ENCODE measurements around the gene IL1R2.

The IL1R2 gene

DNA sequence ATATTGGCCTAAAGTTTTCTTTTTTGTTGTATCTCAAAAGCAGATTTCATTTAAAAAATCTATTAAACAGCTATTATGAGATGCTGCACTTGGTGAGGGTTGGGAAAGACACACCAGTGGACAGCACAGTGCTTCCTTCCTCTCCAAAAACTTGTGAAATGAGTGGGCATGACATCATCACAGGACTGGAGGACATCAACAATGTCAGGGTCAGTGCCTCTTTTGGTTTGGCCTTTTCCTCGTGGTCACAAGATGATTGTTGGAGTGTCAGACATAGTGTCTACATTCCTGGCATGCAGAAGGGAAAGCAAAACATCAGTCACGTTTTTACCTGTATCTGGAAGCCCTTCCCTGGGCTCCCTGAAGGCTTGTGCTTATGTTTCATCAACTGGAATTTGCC is 49.6 kb downstream of the IL1R2 start:
- TF ChIP-seq, protein P1, sequence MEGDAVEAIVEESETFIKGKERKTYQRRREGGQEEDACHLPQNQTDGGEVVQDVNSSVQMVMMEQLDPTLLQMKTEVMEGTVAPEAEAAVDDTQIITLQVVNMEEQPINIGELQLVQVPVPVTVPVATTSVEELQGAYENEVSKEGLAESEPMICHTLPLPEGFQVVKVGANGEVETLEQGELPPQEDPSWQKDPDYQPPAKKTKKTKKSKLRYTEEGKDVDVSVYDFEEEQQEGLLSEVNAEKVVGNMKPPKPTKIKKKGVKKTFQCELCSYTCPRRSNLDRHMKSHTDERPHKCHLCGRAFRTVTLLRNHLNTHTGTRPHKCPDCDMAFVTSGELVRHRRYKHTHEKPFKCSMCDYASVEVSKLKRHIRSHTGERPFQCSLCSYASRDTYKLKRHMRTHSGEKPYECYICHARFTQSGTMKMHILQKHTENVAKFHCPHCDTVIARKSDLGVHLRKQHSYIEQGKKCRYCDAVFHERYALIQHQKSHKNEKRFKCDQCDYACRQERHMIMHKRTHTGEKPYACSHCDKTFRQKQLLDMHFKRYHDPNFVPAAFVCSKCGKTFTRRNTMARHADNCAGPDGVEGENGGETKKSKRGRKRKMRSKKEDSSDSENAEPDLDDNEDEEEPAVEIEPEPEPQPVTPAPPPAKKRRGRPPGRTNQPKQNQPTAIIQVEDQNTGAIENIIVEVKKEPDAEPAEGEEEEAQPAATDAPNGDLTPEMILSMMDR (IDR thresholded peaks at IDR 0.05; ENCODE audit: low read depth, low read length) = no peak
- DNase-seq (ENCODE audit: extremely low read depth, low read depth) = no peak

DNA sequence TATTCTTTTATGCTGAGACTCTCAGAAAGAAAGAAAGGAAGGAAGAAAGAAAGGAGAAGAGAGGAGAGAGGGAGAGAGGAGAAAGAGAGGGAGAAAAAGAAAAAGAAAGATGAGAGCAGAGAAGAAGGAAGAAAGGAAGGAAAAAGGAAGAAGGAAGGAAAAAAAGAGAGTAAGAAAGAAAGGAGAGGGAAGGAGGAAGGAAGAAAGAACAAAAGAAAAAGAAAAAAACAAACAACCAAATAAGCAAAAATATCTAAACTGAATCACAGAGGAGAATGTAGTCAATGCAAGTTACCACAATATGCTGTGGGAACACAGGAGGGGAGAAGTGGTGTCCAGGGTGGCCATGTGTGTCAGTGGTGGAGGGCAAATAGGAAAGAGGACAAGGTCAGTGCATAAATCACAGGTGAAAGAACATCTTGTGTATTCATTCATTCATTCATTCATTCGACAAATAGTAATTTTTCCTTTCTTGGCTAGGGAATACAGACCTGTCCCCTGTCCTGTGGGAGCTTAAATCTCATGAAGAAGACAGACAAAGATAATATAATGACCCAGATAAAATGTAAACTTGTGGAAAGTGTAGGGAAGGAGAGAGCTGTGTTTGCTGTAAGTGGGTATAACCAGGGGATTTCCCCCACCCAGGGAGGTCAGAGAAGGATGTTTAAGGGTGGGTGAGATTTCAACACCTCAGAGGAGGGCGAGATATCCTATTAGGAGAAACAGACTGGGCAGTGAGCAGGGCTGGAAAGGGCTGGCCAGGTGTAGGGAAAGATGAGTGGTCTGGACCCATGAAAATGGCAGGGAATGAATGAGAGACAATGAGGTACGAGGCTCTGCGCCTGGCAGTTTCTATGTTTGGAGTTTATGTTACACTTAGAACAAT is 50.7 kb downstream of the IL1R2 start:
- no peak for DNase-seq (ENCODE audit: extremely low read depth, low read depth)
- TF ChIP-seq, protein P1 (IDR thresholded peaks at IDR 0.05; ENCODE audit: low read depth, low read length) = no peak

- DNase-seq (ENCODE audit: extremely low read depth, low read depth) = no peak
- TF ChIP-seq, protein P1 (IDR thresholded peaks at IDR 0.05; ENCODE audit: low read depth, low read length) = no peak
Observed at GRCh38 chr2:102043560-102043959, 51.8 kb downstream of the IL1R2 start.

DNA sequence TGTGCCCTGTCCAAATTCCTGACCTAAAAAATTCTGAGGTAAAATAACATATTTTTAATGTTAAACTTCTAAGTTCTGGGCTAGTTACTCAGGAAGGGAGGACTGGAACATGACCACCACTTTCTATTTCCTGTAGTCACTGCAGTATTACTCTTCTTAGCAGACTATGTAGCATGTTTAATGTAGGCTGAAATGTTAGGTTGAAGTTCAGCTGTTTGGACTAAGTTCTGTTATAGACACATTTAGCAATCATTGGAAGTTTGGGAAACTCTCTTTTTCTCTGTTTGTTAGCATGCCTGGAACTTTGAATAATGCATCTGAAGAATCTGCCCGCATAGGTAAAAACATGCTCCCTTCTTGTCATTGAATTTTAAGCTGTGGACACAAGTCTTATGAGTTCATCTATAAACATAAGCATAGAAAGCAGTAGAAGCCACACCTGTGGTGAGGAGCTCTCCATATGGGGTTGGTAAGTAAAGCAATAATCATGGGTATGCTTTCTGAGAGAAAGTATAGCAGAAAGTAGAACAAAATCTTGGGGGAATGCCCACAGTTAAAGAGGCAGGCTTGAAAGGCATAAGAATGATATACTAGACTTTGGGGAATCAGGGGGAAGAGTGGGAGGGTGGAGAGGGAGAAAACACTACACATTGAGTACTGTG is 52.6 kb downstream of the IL1R2 start:
- no peak for DNase-seq (ENCODE audit: extremely low read depth, low read depth)
- TF ChIP-seq, protein P1 (IDR thresholded peaks at IDR 0.05; ENCODE audit: low read depth, low read length) = no peak

GRCh38 chr2:102044967-102045489 is 53.3 kb downstream of the IL1R2 start:
- TF ChIP-seq, protein P1 (IDR thresholded peaks at IDR 0.05; ENCODE audit: low read depth, low read length) = no peak
- no peak for DNase-seq (ENCODE audit: extremely low read depth, low read depth)

DNA sequence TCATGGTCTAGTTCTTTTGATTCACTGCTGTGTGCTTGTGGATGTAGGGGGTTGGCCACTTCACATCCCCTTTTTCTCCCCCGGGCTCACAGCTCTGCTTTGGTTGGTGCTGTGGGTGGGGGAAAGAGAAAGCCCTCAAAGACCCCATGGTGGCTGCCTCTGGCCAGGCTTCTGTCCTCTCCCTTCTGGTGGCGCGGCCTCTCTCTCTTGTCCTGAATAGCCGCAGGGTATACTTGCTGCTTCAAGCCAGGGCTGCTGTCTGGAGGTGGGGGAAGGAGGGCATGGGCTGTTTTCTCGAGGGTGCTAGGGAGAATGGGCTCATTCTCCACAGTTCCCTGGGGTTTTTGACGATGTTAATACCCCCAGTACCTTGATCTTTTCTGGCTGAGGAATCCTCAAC is 53.9 kb downstream of the IL1R2 start:
- TF ChIP-seq, protein P1 (IDR thresholded peaks at IDR 0.05; ENCODE audit: low read depth, low read length) = no peak
- DNase-seq (ENCODE audit: extremely low read depth, low read depth) = no peak

Data from AG09319 (cell line).